ENCODE measurements around the gene TMTC4. TPM values are rescaled to one million over a fixed set of nuclear protein-coding genes. Genes with fewer than 3 reads are reported as not detected.
A peak's percentile ranks its signal among the peaks of the same experiment; 100 is the strongest.

The TMTC4 gene
- 19.7 and 21.4 TPM in 2 replicates for polyA plus RNA-seq (2013)

- Histone ChIP-seq H3K79me2 (ENCODE audit: control insufficient read depth, insufficient read depth, low read length, poor library complexity) (peaks cover 6% of the 10 kb centered on the region), H3K4me2 (ENCODE audit: low read length) (peak within 1 kb of the TSS; percentile 93), H2AFZ (ENCODE audit: insufficient read depth, low read length, poor library complexity) (peak within 1 kb of the TSS; percentile 83), H3K27me3 (ENCODE audit: insufficient read depth, low read length) (no peaks in the 10 kb centered on the region), H3K27ac (ENCODE audit: low read depth, low read length) (peak within 1 kb of the TSS; percentile 88), H2BK5ac (ENCODE audit: low read depth, low read length, poor library complexity) (peak within 1 kb of the TSS; percentile 74), H3K4ac (ENCODE audit: low read depth, low read length) (peak within 1 kb of the TSS; percentile 35), H3K9me3 (ENCODE audit: insufficient read depth, low read depth, low read length) (peaks cover 3% of the 10 kb centered on the region), H3K23ac (ENCODE audit: low read length) (no peak within 1 kb of the TSS), H2BK12ac (ENCODE audit: low read length) (no peak within 1 kb of the TSS), H2BK120ac (ENCODE audit: insufficient read depth, low read length, poor library complexity) (peak within 1 kb of the TSS; percentile 46), H3K4me3 (ENCODE audit: low read depth, low read length) (peak within 1 kb of the TSS; percentile 82), H3K79me1 (ENCODE audit: low read length) (peaks cover 7% of the 10 kb centered on the region), H2AK5ac (ENCODE audit: low read length) (no peak within 1 kb of the TSS), H4K8ac (ENCODE audit: low read depth, low read length) (peak within 1 kb of the TSS; percentile 91), H4K12ac (ENCODE audit: low read depth, low read length) (peak within 1 kb of the TSS; percentile 45), H3K36me3 (ENCODE audit: control insufficient read depth in 1 of 2, insufficient read depth in 2 of 2, low read length in 2 of 2) (peaks cover 4 to 7% of the 10 kb centered on the region in 2 experiments), H3K4me1 (ENCODE audit: control insufficient read depth in 1 of 2, insufficient read depth in 2 of 2, low read length in 2 of 2) (peaks cover 8 to 9% of the 10 kb centered on the region in 2 experiments), H3K14ac (ENCODE audit: low read length) (peak within 1 kb of the TSS; percentile 81), H3K18ac (ENCODE audit: low read length) (peak within 1 kb of the TSS; percentile 83), H4K91ac (ENCODE audit: low read depth, low read length) (peak within 1 kb of the TSS; percentile 95), H3K9ac (ENCODE audit: low read length) (peak within 1 kb of the TSS; percentile 93)
- no peak for DNase-seq
- no CpG with 5 or more reads among the region's 45 CpGs for WGBS (ENCODE audit: extremely low coverage, insufficient coverage, insufficient read length)
Measured at GRCh38 chr13:100674572-100674871, at the start of gene TMTC4. TSS of gene TMTC4 (minus strand) at chr13:100674795. CDS start at chr13:100670362, 4,433 bp downstream.

- no peak overlapping the region for H2BK5ac ChIP-seq (ENCODE audit: low read depth, low read length, poor library complexity)
- H4K91ac ChIP-seq (ENCODE audit: low read depth, low read length): no peak overlapping the region
- H3K9ac ChIP-seq (ENCODE audit: low read length): no peak overlapping the region
- H3K18ac ChIP-seq (ENCODE audit: low read length): no peak overlapping the region
- no peak overlapping the region for H3K4me2 ChIP-seq (ENCODE audit: low read length)
- H4K8ac ChIP-seq (ENCODE audit: low read depth, low read length): no peak overlapping the region
- no peak overlapping the region for H2BK12ac ChIP-seq (ENCODE audit: low read length)
- no peak overlapping the region for H3K27ac ChIP-seq (ENCODE audit: low read depth, low read length)
- H3K14ac ChIP-seq (ENCODE audit: low read length): no peak overlapping the region
- no peak overlapping the region for H3K23ac ChIP-seq (ENCODE audit: low read length)
- no peak overlapping the region for H4K12ac ChIP-seq (ENCODE audit: low read depth, low read length)
- no peak for DNase-seq
- no peaks in the 10 kb centered on the region for H3K79me2 ChIP-seq (ENCODE audit: control insufficient read depth, insufficient read depth, low read length, poor library complexity)
- H2AK5ac ChIP-seq (ENCODE audit: low read length): no peak overlapping the region
- H3K36me3 ChIP-seq (ENCODE audit: control insufficient read depth in 1 of 2, insufficient read depth in 2 of 2, low read length in 2 of 2): no peaks in the 10 kb centered on the region
- no peak overlapping the region for H2BK120ac ChIP-seq (ENCODE audit: insufficient read depth, low read length, poor library complexity)
- no peaks in the 10 kb centered on the region for H3K79me1 ChIP-seq (ENCODE audit: low read length)
- H2AFZ ChIP-seq (ENCODE audit: insufficient read depth, low read length, poor library complexity): no peak overlapping the region
- H3K4me1 ChIP-seq (ENCODE audit: control insufficient read depth in 1 of 2, insufficient read depth in 2 of 2, low read length in 2 of 2): no peaks in the 10 kb centered on the region
- H3K27me3 ChIP-seq (ENCODE audit: insufficient read depth, low read length): no peaks in the 10 kb centered on the region
- no peak overlapping the region for H3K4me3 ChIP-seq (ENCODE audit: low read depth, low read length)
- H3K4ac ChIP-seq (ENCODE audit: low read depth, low read length): no peak overlapping the region
- WGBS (ENCODE audit: extremely low coverage, insufficient coverage, insufficient read length): no CpG with 5 or more reads among the region's 7 CpGs
- H3K9me3 ChIP-seq (ENCODE audit: insufficient read depth, low read depth, low read length): no peaks in the 10 kb centered on the region
Measured at GRCh38 chr13:100722517-100722916, 47.9 kb upstream of the TMTC4 start.

GRCh38 chr13:100721885-100722512 is 47.4 kb upstream of the TMTC4 start:
- Histone ChIP-seq H3K4me3 (ENCODE audit: low read depth, low read length) (no peak overlapping the region), H2AFZ (ENCODE audit: insufficient read depth, low read length, poor library complexity) (no peak overlapping the region), H4K8ac (ENCODE audit: low read depth, low read length) (no peak overlapping the region), H2BK120ac (ENCODE audit: insufficient read depth, low read length, poor library complexity) (no peak overlapping the region), H3K14ac (ENCODE audit: low read length) (no peak overlapping the region), H3K4me1 (ENCODE audit: control insufficient read depth in 1 of 2, insufficient read depth in 2 of 2, low read length in 2 of 2) (no peaks in the 10 kb centered on the region), H3K4me2 (ENCODE audit: low read length) (no peak overlapping the region), H2BK5ac (ENCODE audit: low read depth, low read length, poor library complexity) (no peak overlapping the region), H4K12ac (ENCODE audit: low read depth, low read length) (no peak overlapping the region), H3K27me3 (ENCODE audit: insufficient read depth, low read length) (no peaks in the 10 kb centered on the region), H4K91ac (ENCODE audit: low read depth, low read length) (no peak overlapping the region), H3K9ac (ENCODE audit: low read length) (no peak overlapping the region), H3K18ac (ENCODE audit: low read length) (no peak overlapping the region), H3K79me2 (ENCODE audit: control insufficient read depth, insufficient read depth, low read length, poor library complexity) (no peaks in the 10 kb centered on the region), H3K79me1 (ENCODE audit: low read length) (no peaks in the 10 kb centered on the region), H3K9me3 (ENCODE audit: insufficient read depth, low read depth, low read length) (no peaks in the 10 kb centered on the region), H3K23ac (ENCODE audit: low read length) (no peak overlapping the region), H2AK5ac (ENCODE audit: low read length) (no peak overlapping the region), H2BK12ac (ENCODE audit: low read length) (no peak overlapping the region), H3K4ac (ENCODE audit: low read depth, low read length) (no peak overlapping the region), H3K36me3 (ENCODE audit: control insufficient read depth in 1 of 2, insufficient read depth in 2 of 2, low read length in 2 of 2) (no peaks in the 10 kb centered on the region), H3K27ac (ENCODE audit: low read depth, low read length) (no peak overlapping the region)
- WGBS (ENCODE audit: extremely low coverage, insufficient coverage, insufficient read length): no CpG with 5 or more reads among the region's 6 CpGs
- peak; percentile 60 to 79 for DNase-seq

- H2BK5ac ChIP-seq (ENCODE audit: low read depth, low read length, poor library complexity): no peak overlapping the region
- no peak overlapping the region for H4K8ac ChIP-seq (ENCODE audit: low read depth, low read length)
- H4K91ac ChIP-seq (ENCODE audit: low read depth, low read length): no peak overlapping the region
- H2BK120ac ChIP-seq (ENCODE audit: insufficient read depth, low read length, poor library complexity): no peak overlapping the region
- H2BK12ac ChIP-seq (ENCODE audit: low read length): no peak overlapping the region
- no peaks in the 10 kb centered on the region for H3K9me3 ChIP-seq (ENCODE audit: insufficient read depth, low read depth, low read length)
- no CpG with 5 or more reads among the region's 7 CpGs for WGBS (ENCODE audit: extremely low coverage, insufficient coverage, insufficient read length)
- no peak overlapping the region for H3K14ac ChIP-seq (ENCODE audit: low read length)
- H3K23ac ChIP-seq (ENCODE audit: low read length): no peak overlapping the region
- no peaks in the 10 kb centered on the region for H3K4me1 ChIP-seq (ENCODE audit: control insufficient read depth in 1 of 2, insufficient read depth in 2 of 2, low read length in 2 of 2)
- H3K4me2 ChIP-seq (ENCODE audit: low read length): no peak overlapping the region
- H3K79me2 ChIP-seq (ENCODE audit: control insufficient read depth, insufficient read depth, low read length, poor library complexity): no peaks in the 10 kb centered on the region
- no peak overlapping the region for H3K4me3 ChIP-seq (ENCODE audit: low read depth, low read length)
- H3K79me1 ChIP-seq (ENCODE audit: low read length): no peaks in the 10 kb centered on the region
- H2AK5ac ChIP-seq (ENCODE audit: low read length): no peak overlapping the region
- H3K27ac ChIP-seq (ENCODE audit: low read depth, low read length): no peak overlapping the region
- no peak overlapping the region for H4K12ac ChIP-seq (ENCODE audit: low read depth, low read length)
- H3K4ac ChIP-seq (ENCODE audit: low read depth, low read length): no peak overlapping the region
- H3K36me3 ChIP-seq (ENCODE audit: control insufficient read depth in 1 of 2, insufficient read depth in 2 of 2, low read length in 2 of 2): no peaks in the 10 kb centered on the region
- no peak for DNase-seq
- no peaks in the 10 kb centered on the region for H3K27me3 ChIP-seq (ENCODE audit: insufficient read depth, low read length)
- H3K18ac ChIP-seq (ENCODE audit: low read length): no peak overlapping the region
- H2AFZ ChIP-seq (ENCODE audit: insufficient read depth, low read length, poor library complexity): no peak overlapping the region
- no peak overlapping the region for H3K9ac ChIP-seq (ENCODE audit: low read length)
Measured at GRCh38 chr13:100715604-100716003, 41.0 kb upstream of the TMTC4 start.
